H1 (cell line): ENCODE results near the gene CLCNKB. TPM values are rescaled to one million over a fixed set of nuclear protein-coding genes. Genes with fewer than 3 reads are reported as not detected.

Experiments
- CTCF ChIA-PET: fragments of 300-600 bp; sonication (Branson Sonifier 250); formaldehyde crosslinking; loops from one replicate; lab custom pipeline; 2021; ENCODE audit not compliant: partially characterized antibody; lab: Charles Lee
- POLR2A ChIA-PET: fragments of 300-600 bp; sonication (Branson Sonifier 250); formaldehyde crosslinking; loops from one replicate; lab custom pipeline; 2021; ENCODE audit warnings: inconsistent platforms; ENCODE audit not compliant: partially characterized antibody; lab: Charles Lee
- DNase-seq, 2 experiments: peaks; one replicate each; pipeline versions ENCODE4 v3.0.0 to v3.0.0-alpha.2; 2010 to 2022; ENCODE audit warnings: low spot score in 2 of 2, low read depth in 1 of 2, mixed read lengths in 1 of 2
- FAIRE-seq: peaks from 2 replicates; lab custom pipeline; 2011; peaks lifted over from hg19 to GRCh38; lab: Jason Lieb, UNC
- H2AFZ ChIP-seq: 2 replicates; pipeline ENCODE4 v1.8.1; 2012; ENCODE audit warnings: low read length, inconsistent platforms
- H2AK5ac ChIP-seq: 2 replicates; pipeline ENCODE4 v1.6.1; 2013; ENCODE audit warnings: low read depth, low read length
- H2BK120ac ChIP-seq: replicated peaks from 2 replicates; pipeline ENCODE3; 2013; ENCODE audit warnings: low read depth, low read length, inconsistent platforms
- H2BK12ac ChIP-seq: 2 replicates; pipeline ENCODE4 v1.6.1; 2013; ENCODE audit warnings: low read depth, low read length
- H2BK15ac ChIP-seq: 2 replicates; pipeline ENCODE4 v1.6.1; 2013; ENCODE audit warnings: low read length
- H2BK20ac ChIP-seq: 2 replicates; pipeline ENCODE4 v1.6.1; 2013; ENCODE audit warnings: low read length
- H2BK5ac ChIP-seq: 2 replicates; pipeline ENCODE4 v1.6.1; 2013; ENCODE audit warnings: low read depth, low read length
- H3K14ac ChIP-seq: 2 replicates; pipeline ENCODE4 v1.6.1; 2013; ENCODE audit warnings: inconsistent platforms; ENCODE audit not compliant: insufficient read length
- H3K18ac ChIP-seq: 2 replicates; pipeline ENCODE4 v1.6.1; 2013; ENCODE audit warnings: low read length; ENCODE audit errors: extremely low read depth
- H3K23ac ChIP-seq: 2 replicates; pipeline ENCODE4 v1.6.1; 2013; ENCODE audit warnings: inconsistent platforms; ENCODE audit not compliant: insufficient read length
- H3K23me2 ChIP-seq: 2 replicates; pipeline ENCODE4 v1.6.1; 2013; ENCODE audit warnings: low read depth, low read length
- H3K27ac ChIP-seq: 2 replicates; pipeline ENCODE4 v1.6.1; 2011; ENCODE audit warnings: low read depth, low read length, inconsistent platforms
- H3K27me3 ChIP-seq, 4 experiments: replicated peaks in 1 of 4; 1 replicate in 1 of 4; 2 replicates in 3 of 4; pipeline versions ENCODE4 v1.6.1 to v1.8.1; 2011 to 2013; ENCODE audit warnings: low read length in 3 of 4, mild to moderate bottlenecking in 3 of 4, inconsistent platforms in 2 of 4, mixed read lengths in 2 of 4, moderate library complexity in 1 of 4; ENCODE audit not compliant: control insufficient read depth in 3 of 4, insufficient read depth in 3 of 4; ENCODE audit errors: extremely low read depth in 1 of 4
- H3K36me3 ChIP-seq, 4 experiments: 2 replicates each; pipeline versions ENCODE4 v1.6.1 to v1.8.1; 2011 to 2013; ENCODE audit warnings: mild to moderate bottlenecking in 4 of 4, low read length in 3 of 4, moderate library complexity in 2 of 4, control low read depth in 1 of 4, inconsistent platforms in 1 of 4; ENCODE audit not compliant: insufficient read depth in 4 of 4, control insufficient read depth in 2 of 4
- H3K4ac ChIP-seq: replicated peaks from 2 replicates; pipeline ENCODE3; 2013; ENCODE audit warnings: low read length, low read depth, mixed read lengths, inconsistent platforms; ENCODE audit not compliant: insufficient read length
- H3K4me1 ChIP-seq, 4 experiments: replicated peaks in 1 of 4; 1 replicate in 1 of 4; 2 replicates in 3 of 4; pipeline versions ENCODE4 v1.6.1 to v1.8.1; 2011 to 2013; ENCODE audit warnings: low read length in 3 of 4, inconsistent platforms in 2 of 4, mixed read lengths in 1 of 4; ENCODE audit not compliant: insufficient read depth in 4 of 4, control insufficient read depth in 3 of 4
- H3K4me2 ChIP-seq, 2 experiments: 2 replicates each; pipeline versions ENCODE4 v1.6.1 to v1.8.1; 2011 to 2013; ENCODE audit warnings: low read depth in 2 of 2, low read length in 2 of 2, control low read depth in 1 of 2, inconsistent platforms in 1 of 2, mild to moderate bottlenecking in 1 of 2; ENCODE audit not compliant: insufficient read depth in 1 of 2
- H3K4me3 ChIP-seq, 4 experiments: fragments of 200-600, 300-600 bp in 1 of 4; sonication (generic), shearing (Covaris generic), sonication (Bioruptor Twin) in 1 of 4; 2 replicates each; pipeline versions ENCODE4 v1.5.1 to v1.8.1; 2011 to 2016; ENCODE audit warnings: low read length in 4 of 4, low read depth in 3 of 4, control low read depth in 2 of 4, inconsistent platforms in 2 of 4, mild to moderate bottlenecking in 2 of 4, mixed read lengths in 1 of 4, moderate library complexity in 1 of 4; ENCODE audit not compliant: insufficient read depth in 2 of 4; ENCODE audit errors: extremely low read depth in 1 of 4
- H3K56ac ChIP-seq: replicated peaks from 2 replicates; pipeline ENCODE3; 2013; ENCODE audit warnings: low read depth, mild to moderate bottlenecking, mixed read lengths, low read length, inconsistent platforms; ENCODE audit not compliant: insufficient read length
- H3K79me1 ChIP-seq: 2 replicates; pipeline ENCODE4 v1.6.1; 2013; ENCODE audit warnings: low read depth, low read length, control low read depth
- H3K79me2 ChIP-seq, 2 experiments: 2 replicates each; pipeline versions ENCODE4 v1.6.1 to v1.8.1; 2012 to 2013; ENCODE audit warnings: low read length in 2 of 2, mild to moderate bottlenecking in 2 of 2, inconsistent platforms in 1 of 2; ENCODE audit not compliant: insufficient read depth in 2 of 2, control insufficient read depth in 1 of 2
- H3K9ac ChIP-seq, 4 experiments: replicated peaks in 1 of 4; 1 replicate in 1 of 4; 2 replicates in 3 of 4; pipeline versions ENCODE4 v1.6.1 to v1.8.1; 2011 to 2013; ENCODE audit warnings: low read depth in 3 of 4, low read length in 3 of 4, control low read depth in 2 of 4, mild to moderate bottlenecking in 2 of 4, moderate library complexity in 2 of 4, inconsistent platforms in 1 of 4; ENCODE audit errors: extremely low read depth in 1 of 4
- H3K9me3 ChIP-seq, 2 experiments: 2 replicates each; pipeline versions ENCODE4 v1.6.1 to v1.8.1; 2012 to 2013; ENCODE audit warnings: mild to moderate bottlenecking in 2 of 2, moderate library complexity in 2 of 2, control low read depth in 1 of 2, inconsistent platforms in 1 of 2, low read depth in 1 of 2, low read length in 1 of 2, mixed read lengths in 1 of 2; ENCODE audit not compliant: insufficient read depth in 2 of 2
- H4K20me1 ChIP-seq, 2 experiments: replicated peaks in 1 of 2; 2 replicates each; pipeline versions ENCODE3 to v1.8.1; 2011 to 2013; ENCODE audit warnings: inconsistent platforms in 2 of 2, low read length in 2 of 2, mild to moderate bottlenecking in 1 of 2; ENCODE audit not compliant: insufficient read depth in 2 of 2, control insufficient read depth in 1 of 2
- H4K5ac ChIP-seq: 2 replicates; pipeline ENCODE4 v1.6.1; 2013; ENCODE audit warnings: low read length, low read depth, mixed read lengths, inconsistent platforms; ENCODE audit not compliant: insufficient read length
- H4K8ac ChIP-seq: 2 replicates; pipeline ENCODE4 v1.8.0; 2013; ENCODE audit warnings: mild to moderate bottlenecking, moderate library complexity, low read length, inconsistent platforms; ENCODE audit not compliant: insufficient read depth; ENCODE audit errors: extremely low read depth
- H4K91ac ChIP-seq: replicated peaks from 2 replicates; pipeline ENCODE3; 2013; ENCODE audit warnings: low read length, mixed read lengths, inconsistent platforms; ENCODE audit not compliant: insufficient read length
- BRCA1 ChIP-seq: IDR thresholded peaks from 2 replicates; pipeline ENCODE4 v1.6.1; 2012; ENCODE audit warnings: low read depth, low read length, improper control_type of control experiment
- CBX5 ChIP-seq: fragments of 300-800, 300-1000 bp; sonication (generic); IDR thresholded peaks from 2 replicates; pipeline ENCODE4 v1.7.1; 2016; ENCODE audit warnings: antibody characterized with exemption, low read length, low read depth
- EP300 ChIP-seq, 2 experiments: IDR thresholded peaks; 1 replicate in 1 of 2; 2 replicates in 1 of 2; pipeline ENCODE4 v1.6.1; 2011 to 2012; ENCODE audit warnings: low read depth in 2 of 2, low read length in 2 of 2, mild to moderate bottlenecking in 2 of 2, borderline replicate concordance in 1 of 2, inconsistent platforms in 1 of 2, moderate library complexity in 1 of 2
- EZH2 ChIP-seq: fragments of 200-600 bp; sonication (generic); IDR thresholded peaks from 2 replicates; pipeline ENCODE4 v1.7.1; 2012; ENCODE audit warnings: low read depth, mild to moderate bottlenecking, moderate library complexity, low read length, inconsistent platforms; ENCODE audit not compliant: severe bottlenecking
- FOSL1 ChIP-seq: IDR thresholded peaks from 2 replicates; pipeline ENCODE4 v1.6.1; 2011; ENCODE audit warnings: mild to moderate bottlenecking, low read depth, low read length, moderate library complexity; ENCODE audit not compliant: insufficient read depth
- KDM4A ChIP-seq: IDR thresholded peaks from one replicate; pipeline ENCODE4 v1.7.1; 2012; ENCODE audit warnings: low read depth, mild to moderate bottlenecking, moderate library complexity, low read length, inconsistent platforms; ENCODE audit not compliant: severe bottlenecking
- MAFK ChIP-seq: IDR thresholded peaks from 2 replicates; pipeline ENCODE4 v1.6.1; 2012; ENCODE audit warnings: low read depth, mild to moderate bottlenecking, improper control_type of control experiment, low read length
- POU5F1 ChIP-seq: IDR thresholded peaks from 2 replicates; pipeline ENCODE4 v1.6.1; 2011; ENCODE audit warnings: low read depth, mild to moderate bottlenecking, low read length, moderate library complexity
- RAD21 ChIP-seq, 2 experiments: IDR thresholded peaks in 1 of 2; conservative IDR thresholded peaks in 1 of 2; 2 replicates each; pipeline ENCODE4 v1.6.1; 2011; ENCODE audit warnings: low read depth in 2 of 2, low read length in 2 of 2, improper control_type of control experiment in 1 of 2, inconsistent platforms in 1 of 2, mild to moderate bottlenecking in 1 of 2, moderate library complexity in 1 of 2
- RBBP5 ChIP-seq: IDR thresholded peaks from 2 replicates; pipeline ENCODE4 v1.7.1; 2012; ENCODE audit warnings: low read depth, mild to moderate bottlenecking, inconsistent platforms, low read length, moderate library complexity, borderline replicate concordance
- SP2 ChIP-seq: IDR thresholded peaks from 2 replicates; pipeline ENCODE4 v1.6.1; 2012; ENCODE audit warnings: mild to moderate bottlenecking, low read length, inconsistent platforms
- SP4 ChIP-seq: IDR thresholded peaks from 2 replicates; pipeline ENCODE4 v1.6.1; 2012; ENCODE audit warnings: low read length, inconsistent platforms
- WGBS, 2 experiments: shearing (Covaris generic) in 1 of 2; methylation state at CpG; one replicate each; pipeline versions ENCODE4 v1.1.6 to v1.1.7; 2013 to 2015; ENCODE audit warnings: low lambda C conversion rate in 2 of 2, mixed read lengths in 2 of 2, inconsistent platforms in 1 of 2, low coverage in 1 of 2, missing lambda C conversion rate in 1 of 2; ENCODE audit not compliant: insufficient replicate concordance in 2 of 2, insufficient coverage in 1 of 2, insufficient read length in 1 of 2; ENCODE audit errors: extremely low coverage in 1 of 2, missing lambda C conversion rate in 1 of 2; 5-methylcytosine and 5-hydroxymethylcytosine counted together
- polyA plus RNA-seq, 7 experiments: library from polyadenylated mRNA; depleted of rRNA in 3 of 7; stranded (reverse) in 5 of 7; unstranded in 2 of 7; fragments of >200 nt in 5 of 7; fragments of 200-250 nt in 2 of 7; gene quantifications; 1 replicate in 5 of 7; 2 replicates in 1 of 7; 4 replicates in 1 of 7; pipeline versions ENCODE4 v1.2.1 to v1.2.3, GENCODE V29; 2011 to 2013; ENCODE audit warnings: missing spikeins in 2 of 7, mixed read lengths in 2 of 7
- total RNA-seq: library from RNA; stranded (reverse); fragmentation: NEBNext Ultra II Directional; extraction: Animal tissue kit (Norgen Biotek cat#: 25700); gene quantifications from 2 replicates; pipeline ENCODE4 v1.2.1, GENCODE V29; 2021

CLCNKB gene
- total and polyA plus RNA-seq, 2 of the 8 experiments (the other 6 are each of a cell fraction or from before 2014, with no cell fraction given), result 1.2 to 3.5 TPM

- Histone ChIP-seq H3K36me3 (no peaks in the 10 kb centered on the region), H3K4me2 (no peak overlapping the region), H2BK12ac (peak overlapping the region; percentile 68; the same call in 1 of the 2 replicates), H3K4me3 (no peak overlapping the region), H3K79me1 (no peaks in the 10 kb centered on the region), H3K23me2 (no peaks in the 10 kb centered on the region), H2BK15ac (no peak overlapping the region), H3K56ac (no peak overlapping the region), H3K14ac (no peak overlapping the region), H3K27ac (no peak overlapping the region), H4K91ac (peak overlapping the region; percentile 30), H2BK20ac (no peak overlapping the region), H3K9me3 (no peaks in the 10 kb centered on the region), H3K23ac (no peak overlapping the region), H2BK120ac (no peak overlapping the region), H3K27me3 (no peaks in the 10 kb centered on the region), H4K8ac (no peak overlapping the region; the same call in 1 of the 2 replicates), H3K4me1 (peaks cover 0 to 12% (median 3%) of the 10 kb centered on the region in 4 experiments; a peak in 4 of 7 replicates), H3K4ac (no peak overlapping the region), H3K18ac (no peak overlapping the region), H4K5ac (no peak overlapping the region), H2BK5ac (no peak overlapping the region), H2AK5ac (0 out of 2 replicates have a peak overlapping the region, but pooled peaks have one; percentile 13), H4K20me1 (no peaks in the 10 kb centered on the region), H2AFZ (no peak overlapping the region), H3K79me2 (no peaks in the 10 kb centered on the region), H3K9ac (no peak overlapping the region)
- CTCF ChIA-PET, result interaction anchor here (0.8 to 21.9 kb wide), 4 partner anchors 9 to 98 kb away, joined by 3 to 569 read pairs (median 12); no protein-coding TSS in a partner anchor
- POLR2A ChIA-PET, result interaction anchor here (1.2 to 1.5 kb wide), 3 partner anchors 24 to 59 kb away, joined by 3 to 5 read pairs (median 4); no protein-coding TSS in a partner anchor
- TF ChIP-seq SP4 (no peak), EZH2 (no peak), RAD21 (IDR thresholded peaks at IDR 0.05 in 1 of 2, conservative IDR thresholded peaks at IDR 0.05 in 1 of 2; ENCODE audit: low read depth in 2 of 2, low read length in 2 of 2) (no peak), SP2 (no peak), RBBP5 (no peak), MAFK (no peak), FOSL1 (no peak), BRCA1 (no peak), CBX5 (no peak), POU5F1 (no peak), KDM4A (no peak), EP300 (IDR thresholded peaks at IDR 0.05; ENCODE audit: borderline replicate concordance in 1 of 2, low read depth in 2 of 2, low read length in 2 of 2) (no peak)
- 87% methylated on average over 15 of the region's 17 CpGs; no CpG with 5 or more reads in 1 of the 2 experiments for WGBS, 2 experiments
- no peak for DNase-seq
- FAIRE-seq, result no peak
Observed at GRCh38 chr1:16088351-16088911, 44.8 kb downstream of the CLCNKB start.
